DND-41 (cell line): ENCODE measurements around the gene HAAO.

Source experiments
- ATAC-seq: fragments of 200-7000 bp; cut with Tn5 transposase; 3 replicates; pipeline ENCODE4 v1.9.1; 2021; ENCODE audit warnings: low read depth; ENCODE audit not compliant: insufficient read depth
- DNase-seq: peaks from one replicate; pipeline ENCODE4 v3.0.0-alpha.2; 2020
- H2AFZ ChIP-seq: 2 replicates; pipeline ENCODE4 v1.6.0; 2012; ENCODE audit warnings: low read depth, low read length
- H3K27ac ChIP-seq: 2 replicates; pipeline ENCODE4 v1.5.1; 2012; ENCODE audit warnings: low read length, inconsistent platforms
- H3K27me3 ChIP-seq: fragments of 200-600 bp; sonication (generic); 2 replicates; pipeline ENCODE4 v1.6.0; 2012; ENCODE audit warnings: low read length, mild to moderate bottlenecking, inconsistent platforms; ENCODE audit not compliant: insufficient read depth, poor library complexity
- H3K36me3 ChIP-seq: 2 replicates; pipeline ENCODE4 v1.5.1; 2012; ENCODE audit warnings: low read length, inconsistent platforms; ENCODE audit not compliant: insufficient read depth
- H3K4me1 ChIP-seq: 2 replicates; pipeline ENCODE4 v1.5.1; 2012; ENCODE audit warnings: mild to moderate bottlenecking, low read length; ENCODE audit not compliant: insufficient read depth
- H3K4me2 ChIP-seq: 2 replicates; pipeline ENCODE4 v1.6.0; 2012; ENCODE audit warnings: mild to moderate bottlenecking, moderate library complexity, low read length, inconsistent platforms; ENCODE audit not compliant: insufficient read depth
- H3K4me3 ChIP-seq, 2 experiments: fragments of 200-600 bp in 1 of 2; shearing (Covaris generic) in 1 of 2; 2 replicates each; pipeline ENCODE4 v1.5.1; 2012 to 2016; ENCODE audit warnings: inconsistent platforms in 2 of 2, low read length in 2 of 2, mild to moderate bottlenecking in 2 of 2, low read depth in 1 of 2, moderate library complexity in 1 of 2
- H3K79me2 ChIP-seq: 2 replicates; pipeline ENCODE4 v1.6.0; 2012; ENCODE audit warnings: low read length, inconsistent platforms; ENCODE audit not compliant: insufficient read depth
- H3K9ac ChIP-seq: 2 replicates; pipeline ENCODE4 v1.6.0; 2012; ENCODE audit warnings: low read depth, mild to moderate bottlenecking, inconsistent platforms, low read length, moderate library complexity
- H3K9me3 ChIP-seq: 2 replicates; pipeline ENCODE4 v1.5.1; 2012; ENCODE audit warnings: low read length, moderate library complexity, mild to moderate bottlenecking, inconsistent platforms; ENCODE audit not compliant: insufficient read depth, severe bottlenecking
- H4K20me1 ChIP-seq: 2 replicates; pipeline ENCODE4 v1.6.0; 2012; ENCODE audit warnings: low read length; ENCODE audit not compliant: insufficient read depth
- CTCF ChIP-seq: IDR thresholded peaks from 2 replicates; pipeline ENCODE4 v1.5.1; 2012; ENCODE audit warnings: borderline replicate concordance, low read length, moderate library complexity, mild to moderate bottlenecking; ENCODE audit not compliant: poor library complexity, severe bottlenecking; ENCODE audit errors: extremely low read depth
- EZH2 ChIP-seq: IDR thresholded peaks from 3 replicates; pipeline ENCODE4 v1.6.1; 2012; ENCODE audit warnings: borderline replicate concordance, low read depth, mild to moderate bottlenecking, moderate library complexity, low read length, inconsistent platforms; ENCODE audit not compliant: severe bottlenecking

HAAO gene

GRCh38 chr2:42724886-42725285 is 67.5 kb downstream of the HAAO start:
- ATAC-seq (no peak), DNase-seq (no peak)
- H3K79me2 ChIP-seq = no peaks in the 10 kb centered on the region
- H3K27me3 ChIP-seq = no peaks in the 10 kb centered on the region
- no peak overlapping the region for H3K4me3 ChIP-seq
- H3K27ac ChIP-seq = no peak overlapping the region
- H2AFZ ChIP-seq = no peak overlapping the region
- H3K4me1 ChIP-seq = no peaks in the 10 kb centered on the region
- no peak overlapping the region for H3K4me2 ChIP-seq
- peaks cover 5% of the 10 kb centered on the region for H3K9me3 ChIP-seq
- H3K36me3 ChIP-seq = peaks cover 12% of the 10 kb centered on the region; the same call in 1 of the 2 replicates
- no peak overlapping the region for H3K9ac ChIP-seq
- H4K20me1 ChIP-seq = no peaks in the 10 kb centered on the region
- TF ChIP-seq EZH2 (no peak), CTCF (no peak)

GRCh38 chr2:42723465-42723864 is 68.9 kb downstream of the HAAO start:
- H3K79me2 ChIP-seq = no peaks in the 10 kb centered on the region
- peaks cover 6% of the 10 kb centered on the region; the same call in 1 of the 2 replicates for H3K36me3 ChIP-seq
- no peak overlapping the region for H3K4me2 ChIP-seq
- no peak overlapping the region for H3K9ac ChIP-seq
- H3K4me1 ChIP-seq = no peaks in the 10 kb centered on the region
- no peaks in the 10 kb centered on the region for H3K9me3 ChIP-seq
- H3K27me3 ChIP-seq = no peaks in the 10 kb centered on the region
- no peak for TF ChIP-seq EZH2
- TF ChIP-seq CTCF = no peak
- H3K27ac ChIP-seq = no peak overlapping the region
- no peak overlapping the region for H2AFZ ChIP-seq
- no peak for DNase-seq
- H4K20me1 ChIP-seq = no peaks in the 10 kb centered on the region
- H3K4me3 ChIP-seq = no peak overlapping the region
- ATAC-seq = no peak

- Histone ChIP-seq H3K27me3 (no peaks in the 10 kb centered on the region), H3K9me3 (no peaks in the 10 kb centered on the region), H3K9ac (no peak overlapping the region), H3K4me3 (no peak overlapping the region), H3K27ac (no peak overlapping the region), H2AFZ (no peak overlapping the region), H3K4me1 (no peaks in the 10 kb centered on the region), H3K79me2 (no peaks in the 10 kb centered on the region), H3K36me3 (peaks cover 6% of the 10 kb centered on the region; the same call in 1 of the 2 replicates), H4K20me1 (no peaks in the 10 kb centered on the region), H3K4me2 (no peak overlapping the region)
- ATAC-seq (no peak), DNase-seq (no peak)
- no peak for TF ChIP-seq CTCF
- no peak for TF ChIP-seq EZH2
These were observed 69.8 kb downstream of the HAAO start for GRCh38 chr2:42722320-42723190.
